Nephron (organoid): ENCODE data around the gene ZMAT1.

Source experiments
- H3K27ac Mint-ChIP-seq, 3 experiments: 2 replicates each; pipeline ENCODE4 v1.8.0; 2020; ENCODE audit warnings: mixed read lengths in 3 of 3, mild to moderate bottlenecking in 2 of 3, moderate library complexity in 1 of 3
- H3K27me3 Mint-ChIP-seq: 2 replicates; pipeline ENCODE4 v1.8.0; 2021; ENCODE audit warnings: low read depth, mild to moderate bottlenecking, moderate library complexity, mixed read lengths
- H3K36me3 Mint-ChIP-seq: 2 replicates; pipeline ENCODE4 v1.8.0; 2020; ENCODE audit warnings: low read depth, mixed read lengths
- H3K4me1 Mint-ChIP-seq: 2 replicates; pipeline ENCODE4 v1.8.0; 2020; ENCODE audit warnings: mixed read lengths
- H3K4me3 Mint-ChIP-seq, 3 experiments: 2 replicates each; pipeline ENCODE4 v1.8.0; 2020; ENCODE audit warnings: mild to moderate bottlenecking in 3 of 3, mixed read lengths in 3 of 3, moderate library complexity in 2 of 3
- H3K9me3 Mint-ChIP-seq: 2 replicates; pipeline ENCODE4 v1.8.0; 2020; ENCODE audit warnings: mixed read lengths
- TF ChIP-seq, protein P1 (sequence below), 3 experiments: fragments of 200-600 bp; sonication (generic); IDR thresholded peaks; one replicate each; pipeline ENCODE4 v1.5.0; 2021; ENCODE audit warnings: antibody characterized with exemption in 3 of 3; ENCODE audit not compliant: unreplicated experiment in 3 of 3

ZMAT1 gene

GRCh38 chrX:101906136-101906796 is 25.6 kb downstream of the ZMAT1 start:
- Mint-ChIP-seq H3K4me3 (no peak overlapping the region), H3K27ac (no peak overlapping the region), H3K36me3 (no peaks in the 10 kb centered on the region), H3K4me1 (no peaks in the 10 kb centered on the region), H3K9me3 (peaks cover 27% of the 10 kb centered on the region), H3K27me3 (no peaks in the 10 kb centered on the region)
- TF ChIP-seq, protein P1, sequence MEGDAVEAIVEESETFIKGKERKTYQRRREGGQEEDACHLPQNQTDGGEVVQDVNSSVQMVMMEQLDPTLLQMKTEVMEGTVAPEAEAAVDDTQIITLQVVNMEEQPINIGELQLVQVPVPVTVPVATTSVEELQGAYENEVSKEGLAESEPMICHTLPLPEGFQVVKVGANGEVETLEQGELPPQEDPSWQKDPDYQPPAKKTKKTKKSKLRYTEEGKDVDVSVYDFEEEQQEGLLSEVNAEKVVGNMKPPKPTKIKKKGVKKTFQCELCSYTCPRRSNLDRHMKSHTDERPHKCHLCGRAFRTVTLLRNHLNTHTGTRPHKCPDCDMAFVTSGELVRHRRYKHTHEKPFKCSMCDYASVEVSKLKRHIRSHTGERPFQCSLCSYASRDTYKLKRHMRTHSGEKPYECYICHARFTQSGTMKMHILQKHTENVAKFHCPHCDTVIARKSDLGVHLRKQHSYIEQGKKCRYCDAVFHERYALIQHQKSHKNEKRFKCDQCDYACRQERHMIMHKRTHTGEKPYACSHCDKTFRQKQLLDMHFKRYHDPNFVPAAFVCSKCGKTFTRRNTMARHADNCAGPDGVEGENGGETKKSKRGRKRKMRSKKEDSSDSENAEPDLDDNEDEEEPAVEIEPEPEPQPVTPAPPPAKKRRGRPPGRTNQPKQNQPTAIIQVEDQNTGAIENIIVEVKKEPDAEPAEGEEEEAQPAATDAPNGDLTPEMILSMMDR (IDR thresholded peaks at IDR 0.05; ENCODE audit: unreplicated experiment in 3 of 3): no peak

DNA sequence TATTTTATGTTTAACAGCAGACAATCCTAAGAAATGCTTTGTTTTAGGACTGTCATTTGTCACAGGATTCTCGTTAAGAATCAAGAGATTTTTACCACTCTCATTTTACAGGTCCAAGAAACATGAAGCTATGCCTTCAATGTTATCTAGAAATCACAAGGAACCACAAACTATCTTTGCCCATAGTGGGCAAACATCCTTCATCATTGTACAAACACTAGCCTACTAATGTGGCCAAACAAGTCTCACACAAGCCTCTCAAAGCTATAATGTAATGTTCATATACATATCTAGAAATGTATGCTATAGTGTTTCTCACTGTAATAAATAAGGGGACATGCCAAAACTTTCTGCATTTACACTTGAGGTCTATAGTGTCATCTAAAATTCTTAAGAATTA is 26.8 kb downstream of the ZMAT1 start:
- Mint-ChIP-seq H3K9me3 (peaks cover 15% of the 10 kb centered on the region), H3K36me3 (no peaks in the 10 kb centered on the region), H3K4me1 (no peaks in the 10 kb centered on the region), H3K27ac (no peak overlapping the region), H3K4me3 (no peak overlapping the region), H3K27me3 (no peaks in the 10 kb centered on the region)
- TF ChIP-seq, protein P1 (IDR thresholded peaks at IDR 0.05; ENCODE audit: unreplicated experiment in 3 of 3): no peak
